ENCODE data around the gene SBSN.
A peak's percentile ranks its signal among the peaks of the same experiment; 100 is the strongest.

SBSN gene

DNA sequence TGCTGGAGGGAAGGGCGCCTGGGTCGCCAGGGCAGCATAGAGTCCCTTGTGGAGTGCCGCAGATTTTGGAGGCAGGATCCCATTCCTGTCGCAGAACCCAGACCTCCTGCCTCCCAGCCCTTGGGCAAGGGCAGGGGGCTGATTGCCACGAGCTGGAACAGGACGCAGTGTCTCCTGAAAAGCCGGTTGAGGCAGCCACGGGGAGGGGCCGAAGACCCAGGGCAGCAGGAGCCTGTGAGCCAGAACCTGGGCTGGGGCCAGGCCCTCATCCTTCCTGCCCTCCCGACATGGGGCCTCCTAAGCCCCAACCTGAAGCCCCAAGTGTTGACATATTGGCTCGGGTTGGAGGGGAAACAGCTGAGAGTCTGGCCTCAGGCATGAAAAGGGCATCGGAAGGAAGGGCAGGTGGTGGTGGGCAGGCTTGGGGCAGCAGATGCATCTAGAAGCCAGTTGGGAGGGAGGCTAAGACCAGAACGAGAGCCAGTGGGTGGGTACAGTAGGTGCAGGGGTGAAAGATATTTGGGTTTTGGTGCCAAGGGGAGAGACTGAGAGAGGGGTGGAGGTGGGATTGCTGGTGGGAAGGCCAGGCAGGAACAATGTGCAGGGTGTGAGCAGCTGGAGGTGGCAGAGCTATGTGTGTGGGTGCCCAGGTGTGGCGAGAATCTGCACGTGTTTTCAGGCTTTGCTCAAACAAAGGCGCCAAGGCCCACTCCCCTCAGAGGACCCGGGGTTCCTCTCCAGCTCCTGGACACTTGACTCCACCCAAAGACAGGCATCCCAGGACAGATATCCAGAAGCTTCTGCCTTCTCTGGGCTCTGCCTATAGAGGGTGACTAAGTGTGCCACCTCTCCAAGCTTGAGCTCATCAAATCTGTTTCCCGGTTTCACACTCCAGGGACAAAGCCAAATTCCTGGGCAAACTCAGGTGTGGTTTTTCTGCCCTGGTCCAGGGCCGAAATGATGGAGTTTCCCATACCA is 1.4 kb upstream of the SBSN start:
- DNase-seq = no peak

- DNase-seq = no peak
These were observed 2.2 kb downstream of the SBSN start for GRCh38 chr19:35525873-35526272.

DNA sequence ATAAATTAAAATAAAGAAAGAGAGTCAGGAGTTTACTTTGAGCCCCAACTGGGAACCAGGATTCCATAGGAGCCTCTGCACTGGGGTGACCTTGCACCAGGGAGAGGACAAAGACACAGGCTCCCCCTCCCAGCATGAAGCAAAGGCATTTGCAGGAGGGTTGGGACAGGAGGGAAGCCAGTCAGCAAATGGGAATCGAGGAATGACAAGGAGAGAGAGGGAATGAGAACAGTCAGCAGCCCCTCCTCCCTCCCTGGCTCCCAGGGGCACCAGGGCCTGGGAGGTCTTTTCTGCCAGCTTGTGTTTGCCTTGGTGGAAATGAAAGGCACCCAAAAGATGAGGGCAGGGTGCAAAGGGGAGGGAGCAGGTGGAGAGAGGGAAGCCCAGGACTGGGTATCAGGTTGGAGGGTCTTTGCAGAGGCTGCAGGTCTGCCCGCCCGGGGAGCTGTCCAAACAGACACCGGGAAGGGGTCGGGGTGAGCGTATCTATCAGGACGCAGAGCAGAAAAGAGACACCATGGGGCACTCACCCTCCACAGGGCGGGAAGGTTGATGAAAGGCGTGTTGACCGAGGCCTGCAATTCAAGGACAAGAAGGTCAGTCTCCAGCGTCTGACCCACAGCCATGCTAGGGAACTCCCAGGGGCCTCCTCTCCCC is 3.8 kb downstream of the SBSN start:
- DNase-seq = no peak

DNA sequence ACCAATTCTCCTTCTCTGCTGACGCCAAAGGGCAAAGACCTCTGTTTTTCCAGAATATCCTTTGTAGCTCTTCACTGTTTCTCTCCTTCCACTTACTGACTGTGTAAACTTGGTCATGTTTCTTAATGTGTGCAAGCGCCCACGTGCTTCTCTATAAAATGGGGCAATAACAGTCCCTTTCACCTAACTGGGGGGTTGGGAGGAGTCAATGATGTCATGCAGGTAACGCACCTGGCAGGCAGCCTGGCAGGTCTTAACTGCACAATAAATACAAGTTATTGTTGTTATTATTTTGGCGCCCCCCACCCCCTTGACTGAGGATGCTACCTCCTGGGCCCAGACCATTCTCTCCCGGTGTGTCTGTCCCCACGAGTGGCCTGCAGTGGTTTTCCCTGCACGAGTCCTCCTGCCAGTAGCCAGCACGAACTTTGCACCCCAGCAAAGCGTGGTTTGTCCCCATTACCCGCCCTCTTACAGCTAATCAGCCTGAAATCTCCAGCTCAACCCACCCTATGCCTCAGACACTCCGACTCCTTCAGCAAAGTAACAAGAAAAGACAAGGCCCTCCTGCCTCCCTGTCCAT is 5.3 kb downstream of the SBSN start:
- no peak for DNase-seq

- DNase-seq = no peak
These were observed 6.9 kb downstream of the SBSN start for GRCh38 chr19:35521124-35521743.

GRCh38 chr19:35519291-35519690 is 8.8 kb downstream of the SBSN start:
- DNase-seq = no peak

GRCh38 chr19:35518313-35518712 is 9.8 kb downstream of the SBSN start:
- DNase-seq = no peak

GRCh38 chr19:35517342-35517741 is 10.8 kb downstream of the SBSN start:
- no peak for DNase-seq

DNA sequence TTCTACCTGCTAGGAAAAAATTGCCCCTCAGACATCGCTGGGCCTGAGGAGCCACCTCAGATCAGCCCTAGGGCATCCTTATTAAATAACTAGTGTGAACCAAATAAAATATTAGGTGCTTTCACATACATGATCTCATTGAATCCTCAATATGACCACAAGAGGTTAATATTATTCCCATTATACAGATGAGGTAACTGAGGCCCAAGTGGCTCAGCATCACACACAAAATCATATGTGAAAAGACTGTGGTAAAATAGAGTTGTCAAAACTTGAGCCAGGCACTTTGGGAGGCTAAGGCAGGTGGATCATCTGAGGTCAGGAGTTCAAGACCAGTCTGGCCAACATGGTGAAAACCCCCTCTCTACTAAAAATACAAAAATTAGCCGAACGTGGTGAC is 11.8 kb downstream of the SBSN start:
- no peak for DNase-seq

- no peak for DNase-seq
These were observed 13.8 kb downstream of the SBSN start for GRCh38 chr19:35514282-35514809.

DNA sequence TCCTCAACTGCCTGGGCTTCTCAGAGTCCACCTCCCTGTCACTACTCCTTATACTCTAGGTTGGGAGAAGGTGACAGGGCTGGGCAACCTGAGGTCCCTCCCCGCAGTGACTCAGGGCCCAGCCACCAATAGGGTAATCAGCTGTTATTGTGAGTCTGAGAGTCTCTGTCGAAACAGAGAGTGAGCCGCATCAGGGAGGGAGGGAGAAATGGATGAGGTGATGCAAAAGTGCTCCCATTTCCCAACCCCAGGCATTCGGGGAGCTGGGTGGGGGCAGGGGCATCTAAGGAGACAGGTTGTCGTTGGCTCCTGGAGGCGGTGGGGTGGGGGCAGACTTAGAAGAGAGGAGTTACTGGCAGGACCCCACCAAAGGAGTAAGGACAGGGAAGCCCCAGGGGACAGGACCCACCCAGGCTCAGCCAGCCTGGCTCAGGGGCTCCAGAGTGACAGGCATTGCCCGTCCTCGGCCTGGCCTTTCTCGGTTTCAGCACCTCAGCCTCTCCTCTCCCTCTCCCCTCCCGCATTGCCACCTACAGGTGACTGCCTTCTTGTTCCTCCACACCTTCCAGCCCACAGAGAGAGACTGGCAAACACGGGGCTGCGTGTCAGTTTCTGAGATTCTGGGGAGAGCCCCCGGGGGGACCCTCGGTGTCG is 14.4 kb downstream of the SBSN start, which contains the start of gene DMKN:
Gene DMKN, minus strand, starts transcription at position 22 of the 654 bp plus-strand sequence. CDS start 174 bp downstream, outside the sequence.
- DNase-seq = no peak

- DNase-seq = no peak
These were observed 15.1 kb downstream of the SBSN start for GRCh38 chr19:35512831-35513627.

DNA sequence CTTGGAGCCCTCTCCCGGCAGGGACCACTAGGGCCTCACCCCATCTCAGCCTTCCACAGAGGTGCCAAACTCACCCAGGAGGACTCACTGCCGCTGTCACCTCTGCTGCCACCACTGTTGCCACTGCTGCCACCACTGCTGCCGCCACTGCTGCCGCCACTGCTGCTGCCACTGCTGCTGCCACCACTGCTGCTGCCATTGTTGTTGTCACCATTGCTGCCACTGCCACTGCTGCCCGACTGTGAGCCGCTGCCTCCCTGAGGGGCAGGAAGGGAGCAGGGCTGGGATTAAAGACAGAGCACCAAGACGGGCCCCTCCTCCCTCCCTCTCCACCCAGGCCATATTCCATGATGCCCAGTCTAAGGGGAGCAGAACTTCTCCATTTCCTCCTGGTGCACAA is 16.8 kb downstream of the SBSN start:
- DNase-seq = no peak

GRCh38 chr19:35510626-35510964 is 17.5 kb downstream of the SBSN start:
- no peak for DNase-seq

GRCh38 chr19:35509861-35510625 is 18.1 kb downstream of the SBSN start:
- DNase-seq = peak; percentile 64

DNA sequence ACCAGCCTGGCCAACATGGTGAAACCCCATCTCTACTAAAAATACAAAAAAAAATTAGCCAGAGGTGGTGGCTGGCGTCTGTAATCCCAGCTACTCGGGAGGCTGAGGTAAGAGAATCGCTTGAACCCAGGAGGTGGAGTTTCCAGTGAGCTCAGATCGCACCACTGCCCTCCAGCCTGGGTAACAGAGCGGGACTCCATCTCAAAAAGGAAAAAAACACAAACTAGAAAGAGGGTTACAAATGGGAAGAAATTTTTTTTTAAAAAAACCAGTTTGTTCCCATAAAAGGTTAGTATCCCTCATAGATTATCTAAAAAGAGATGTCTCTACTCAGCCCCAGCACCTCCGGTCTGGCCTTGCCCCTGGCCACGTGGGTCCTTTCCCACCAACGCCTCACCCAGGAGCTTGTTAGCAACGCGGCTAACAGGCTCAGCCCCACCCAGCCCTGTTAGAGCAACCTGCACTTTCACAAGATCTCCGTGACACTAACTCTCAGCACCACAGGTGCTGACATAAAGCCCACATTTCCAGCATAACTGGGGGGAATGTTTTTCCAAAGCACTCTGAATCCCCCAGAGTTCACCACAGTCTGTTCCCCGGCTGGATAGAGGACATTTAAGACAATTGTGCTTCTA is 19.0 kb downstream of the SBSN start:
- peak; percentile 8 for DNase-seq

DNA sequence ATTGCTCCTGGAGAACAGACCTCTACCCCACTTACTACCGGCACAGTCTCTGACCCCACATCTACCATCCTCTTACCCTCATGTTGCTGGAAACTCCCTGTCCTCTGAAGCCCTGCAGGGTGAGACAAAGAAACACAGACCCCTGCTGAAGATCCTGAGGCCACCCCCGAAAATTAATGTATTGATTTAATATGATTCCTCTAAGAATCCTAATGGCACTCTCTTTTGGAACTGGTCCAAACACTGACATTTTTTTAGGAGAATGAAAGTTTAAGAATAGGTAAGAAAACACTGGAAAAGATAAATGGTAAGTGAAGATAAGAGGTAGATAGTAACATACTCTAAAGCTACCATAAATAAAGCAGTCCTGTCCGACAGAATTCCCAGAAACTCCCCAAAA is 20.0 kb downstream of the SBSN start:
- DNase-seq = no peak

GRCh38 chr19:35507561-35507960 is 20.6 kb downstream of the SBSN start:
- DNase-seq = no peak

- DNase-seq = no peak
These were observed 22.1 kb downstream of the SBSN start for GRCh38 chr19:35506011-35506410.

DNA sequence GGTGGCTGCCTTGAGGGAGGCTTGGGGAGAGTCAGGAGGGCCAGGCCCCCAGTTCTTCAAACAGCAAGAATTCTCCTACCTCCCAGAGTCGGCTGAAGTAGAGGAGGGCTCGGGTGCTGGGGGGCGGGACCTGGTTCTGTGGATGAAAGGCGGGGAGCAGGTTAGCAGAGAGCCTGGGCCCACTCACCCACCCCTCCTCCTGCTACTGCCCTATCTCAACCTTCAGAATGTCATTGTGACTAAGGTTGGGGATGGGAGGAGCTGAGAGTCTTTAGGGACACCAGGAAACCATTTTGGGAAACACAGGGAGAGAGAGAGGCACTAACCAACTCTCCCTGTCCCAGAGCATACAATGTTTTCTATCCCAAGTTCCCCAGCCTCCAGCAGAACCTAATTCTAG is 25.4 kb downstream of the SBSN start:
- no peak for DNase-seq

Measured in activated CD4-positive, alpha-beta T cell treated with anti-CD3 and anti-CD28 coated beads, Interleukin-2, amount 50 U/mL, for 16 hours (primary cell).